GM12878 (cell line): ENCODE measurements around the gene DNHD1. TPM values are rescaled to one million over a fixed set of nuclear protein-coding genes. Genes with fewer than 3 reads are reported as not detected.

Experiments
- ATAC-seq: fragments of 200-7000 bp; cut with Tn5 transposase; 3 replicates; pipeline ENCODE4 v1.9.1; 2020; ENCODE audit warnings: mild to moderate bottlenecking, moderate library complexity
- BruUV-seq: library from RNA; stranded (reverse); fragments of 400-500 nt; replicated peaks from 2 replicates; lab custom pipeline; 2021; lab: Mats Ljungman, UMichigan
- CTCF ChIA-PET: fragments of 300-600 bp; sonication (Branson Sonifier 250); formaldehyde crosslinking; extraction: SDS; loops from one replicate; lab custom pipeline; 2021; ENCODE audit warnings: inconsistent platforms; lab: Yijun Ruan, JAX
- POLR2A ChIA-PET: fragments of 350-600 bp; formaldehyde crosslinking; extraction: SDS; loops from one replicate; lab custom pipeline; 2021; ENCODE audit warnings: inconsistent platforms; lab: Charles Lee
- RAD21 ChIA-PET: fragments of 300-600 bp; sonication (Branson Sonifier 250); formaldehyde crosslinking; loops from one replicate; lab custom pipeline; 2023; ENCODE audit warnings: antibody characterized with exemption; ENCODE audit not compliant: unreplicated experiment; lab: Charles Lee
- SMC1A ChIA-PET: fragments of 300-600 bp; sonication (Branson Sonifier 250); formaldehyde crosslinking; loops from one replicate; lab custom pipeline; 2023; ENCODE audit not compliant: unreplicated experiment, uncharacterized antibody; lab: Charles Lee
- DNase-seq: peaks from one replicate; pipeline ENCODE4 v3.0.0-alpha.2; 2011; ENCODE audit warnings: low read depth, low spot score
- FAIRE-seq: peaks from 3 replicates; lab custom pipeline; 2011; peaks lifted over from hg19 to GRCh38; lab: Jason Lieb, UNC
- H2AFZ ChIP-seq: 2 replicates; pipeline ENCODE4 v1.6.0; 2011; ENCODE audit warnings: low read depth, low read length, control low read depth; ENCODE audit not compliant: control insufficient read depth
- H3K27ac ChIP-seq: 2 replicates; pipeline ENCODE4 v1.5.1; 2011; ENCODE audit warnings: control low read depth; ENCODE audit not compliant: control insufficient read depth, insufficient read depth
- H3K27me3 ChIP-seq, 2 experiments: replicated peaks in 1 of 2; 2 replicates each; pipeline versions ENCODE4 v1.6.0 to v1.6.1; 2011; ENCODE audit warnings: low read length in 1 of 2; ENCODE audit not compliant: control insufficient read depth in 2 of 2, insufficient read depth in 2 of 2
- H3K36me3 ChIP-seq, 2 experiments: 2 replicates each; pipeline ENCODE4 v1.5.1; 2011; ENCODE audit warnings: low read length in 1 of 2; ENCODE audit not compliant: control insufficient read depth in 2 of 2, insufficient read depth in 2 of 2
- H3K4me1 ChIP-seq: 2 replicates; pipeline ENCODE4 v1.6.1; 2011; ENCODE audit warnings: mild to moderate bottlenecking, low read length, moderate library complexity, mixed read lengths; ENCODE audit not compliant: control insufficient read depth, insufficient read depth
- H3K4me2 ChIP-seq: 2 replicates; pipeline ENCODE4 v1.6.0; 2011; ENCODE audit warnings: control low read depth; ENCODE audit not compliant: control insufficient read depth, insufficient read depth
- H3K4me3 ChIP-seq: fragments of 200-600 bp; sonication (generic); 2 replicates; pipeline ENCODE4 v1.5.1; 2016
- H3K79me2 ChIP-seq: 2 replicates; pipeline ENCODE4 v1.6.0; 2011; ENCODE audit warnings: low read length; ENCODE audit not compliant: control insufficient read depth, insufficient read depth
- H3K9ac ChIP-seq: 2 replicates; pipeline ENCODE4 v1.8.0; 2011; ENCODE audit warnings: low read length, control low read depth, mixed read lengths; ENCODE audit not compliant: control insufficient read depth, insufficient read depth
- H3K9me3 ChIP-seq: replicated peaks from 3 replicates; pipeline ENCODE4 v1.5.1; 2011; ENCODE audit warnings: mild to moderate bottlenecking, low read length; ENCODE audit not compliant: control insufficient read depth, insufficient read depth
- H4K20me1 ChIP-seq: 2 replicates; pipeline ENCODE4 v1.6.0; 2011; ENCODE audit not compliant: control insufficient read depth, insufficient read depth
- BACH1 ChIP-seq: fragments of 450-650 bp; IDR thresholded peaks from 2 replicates; pipeline ENCODE4 v1.6.1; 2017; ENCODE audit warnings: mild to moderate bottlenecking, borderline replicate concordance
- BCLAF1 ChIP-seq: fragments of 450-650 bp; IDR thresholded peaks from 2 replicates; pipeline ENCODE4 v1.6.1; 2017; ENCODE audit warnings: antibody characterized with exemption, mild to moderate bottlenecking, moderate library complexity
- CHD2 ChIP-seq: IDR thresholded peaks from 2 replicates; pipeline ENCODE4 v1.6.1; 2011; ENCODE audit warnings: low read depth, low read length, improper control_type of control experiment, borderline replicate concordance
- E4F1 ChIP-seq: fragments of 450-650 bp; IDR thresholded peaks from 2 replicates; pipeline ENCODE4 v1.6.1; 2018; ENCODE audit warnings: borderline replicate concordance, mild to moderate bottlenecking; ENCODE audit not compliant: partially characterized antibody
- ESRRA ChIP-seq: IDR thresholded peaks from 2 replicates; pipeline ENCODE4 v1.6.1; 2012; ENCODE audit warnings: mild to moderate bottlenecking, low read length, improper control_type of control experiment
- IRF5 ChIP-seq: fragments of 450-650 bp; IDR thresholded peaks from 2 replicates; pipeline ENCODE4 v1.6.1; 2017; ENCODE audit warnings: borderline replicate concordance
- SKIL ChIP-seq: fragments of 450-650 bp; IDR thresholded peaks from 2 replicates; pipeline ENCODE4 v1.6.1; 2017; ENCODE audit warnings: mild to moderate bottlenecking, low read depth, inconsistent platforms; ENCODE audit not compliant: poor library complexity, severe bottlenecking
- SMAD1 ChIP-seq: fragments of 450-650 bp; IDR thresholded peaks from 2 replicates; pipeline ENCODE4 v1.6.1; 2018; ENCODE audit warnings: mild to moderate bottlenecking, low read depth; ENCODE audit not compliant: partially characterized antibody
- TBL1XR1 ChIP-seq: IDR thresholded peaks from 2 replicates; pipeline ENCODE4 v1.6.1; 2012; ENCODE audit warnings: low read depth, low read length, improper control_type of control experiment
- USF1 ChIP-seq: IDR thresholded peaks from 2 replicates; pipeline ENCODE4 v1.6.1; 2011; ENCODE audit warnings: borderline replicate concordance, low read depth, mild to moderate bottlenecking, moderate library complexity, mixed read lengths, low read length; ENCODE audit not compliant: insufficient read depth; ENCODE audit errors: extremely low read length
- WGBS: methylation state at CpG from one replicate; pipeline ENCODE4 v1.1.6; 2016; ENCODE audit warnings: low lambda C conversion rate; ENCODE audit not compliant: insufficient replicate concordance, insufficient coverage; ENCODE audit errors: missing lambda C conversion rate; 5-methylcytosine and 5-hydroxymethylcytosine counted together
- in situ Hi-C: fragments of 300-500 bp; cut with MboI; formaldehyde crosslinking; loops from 9 replicates; pipeline ENCODE4 v1.14.3; 2018; ENCODE audit warnings: mixed read lengths
- intact Hi-C: fragments of 100-400 bp; cut with micrococcal nuclease; formaldehyde crosslinking; loops from one replicate; pipeline ENCODE4 v1.14.2; 2022; ENCODE audit not compliant: unreplicated experiment
- polyA plus RNA-seq, 11 experiments: library from polyadenylated mRNA; depleted of rRNA in 4 of 11; unstranded in 6 of 11; stranded (reverse) in 5 of 11; fragments of >200 nt; fragmentation: Nextera tagmentation in 4 of 11; fragmentation: Illumina TruSeq in 1 of 11; extraction: Ambion mirVana in 4 of 11; extraction: Trizol in 1 of 11; gene quantifications; 1 replicate in 1 of 11; 2 replicates in 10 of 11; pipeline versions ENCODE4 v1.2.1 to v1.2.3, GENCODE V29; 2011 to 2016; ENCODE audit warnings: inconsistent platforms in 2 of 11, missing spikeins in 2 of 11, low read depth in 1 of 11
- total RNA-seq, 4 experiments: library from RNA; depleted of rRNA in 3 of 4; stranded (reverse); fragments of >200 nt in 3 of 4; fragmentation: Illumina TruSeq in 1 of 4; extraction: Trizol in 1 of 4; gene quantifications; 2 replicates each; pipeline versions ENCODE4 v1.2.1 to v1.2.3, GENCODE V29; 2013 to 2021

Gene DNHD1
- total and polyA plus RNA-seq, 10 of the 15 experiments (the other 5 are each of a cell fraction or from before 2014, with no cell fraction given) = 0.99 to 16.9 (median 8.6) TPM

- Histone ChIP-seq H3K4me1 (peaks cover 25% of the 10 kb centered on the region), H3K36me3 (peaks cover 14 to 22% of the 10 kb centered on the region in 2 experiments), H3K27me3 (no peaks in the 10 kb centered on the region), H3K4me3 (peak within 1 kb of the TSS; percentile 96), H3K27ac (peak within 1 kb of the TSS; percentile 85), H2AFZ (peak within 1 kb of the TSS; percentile 85), H3K79me2 (peaks cover 82% of the 10 kb centered on the region), H3K4me2 (peak within 1 kb of the TSS; percentile 96), H3K9me3 (no peaks in the 10 kb centered on the region), H4K20me1 (no peaks in the 10 kb centered on the region), H3K9ac (peak within 1 kb of the TSS; percentile 91)
- no TSS peak for BruUV-seq
- CTCF ChIA-PET = interaction anchor here (0.6 to 2.3 kb wide), 21 partner anchors 9 to 224 kb away, joined by 3 to 48 read pairs (median 5); partner anchors contain the start of genes MRPL17 and TPP1
- WGBS = 1% methylated on average over 51 of the region's 72 CpGs
- POLR2A ChIA-PET = interaction anchor here (0.6 to 2.3 kb wide), 10 partner anchors 8 to 1078 kb away, joined by 3 to 29 read pairs (median 6); partner anchors contain the start of genes ARFIP2, MRPL17, TAF10 and TIMM10B
- SMC1A ChIA-PET = interaction anchor here (0.6 to 6.2 kb wide), 16 partner anchors 9 to 224 kb away, joined by 3 to 57 read pairs (median 5); partner anchors contain the start of genes MRPL17, TAF10 and TPP1
- in situ Hi-C loops (no loop called here), intact Hi-C loops (loop anchor here (1.0 to 10.0 kb wide), 3 partner anchors 73 to 219 kb away; partner anchors contain the start of gene MRPL17)
- RAD21 ChIA-PET = interaction anchor here (0.6 to 4.8 kb wide), 14 partner anchors 8 to 323 kb away, joined by 3 to 60 read pairs (median 4); partner anchors contain the start of genes MRPL17, TAF10, TPP1 and ZNF215
- peak; percentile 83 for ATAC-seq
- peak; percentile 59 for DNase-seq
- peak; percentile 35 for FAIRE-seq
- TF ChIP-seq IRF5 (no peak), BACH1 (no peak), E4F1 (peak; percentile 46), CHD2 (peak; percentile 68), SKIL (no peak), USF1 (no peak), BCLAF1 (no peak), SMAD1 (no peak), ESRRA (0 out of 2 replicates have a peak, but pooled peaks have one; percentile 16), TBL1XR1 (no peak)
Observed at GRCh38 chr11:6603287-6604080, 106.4 kb downstream of the DNHD1 start, which contains the start of the genes ILK and RRP8. TSS of gene ILK (plus strand) at chr11:6603774. CDS start at chr11:6604272, 498 bp downstream. TSS of gene RRP8 (minus strand) at chr11:6603616. CDS start at chr11:6603502, 114 bp downstream.
